ENCODE measurements around the gene GJC3.
"Not testable (repeated sequence)": the region's sequence is repeated elsewhere in the genome, so short reads cannot be mapped to it uniquely, and the experiment has no call there.

Gene GJC3, protein sequence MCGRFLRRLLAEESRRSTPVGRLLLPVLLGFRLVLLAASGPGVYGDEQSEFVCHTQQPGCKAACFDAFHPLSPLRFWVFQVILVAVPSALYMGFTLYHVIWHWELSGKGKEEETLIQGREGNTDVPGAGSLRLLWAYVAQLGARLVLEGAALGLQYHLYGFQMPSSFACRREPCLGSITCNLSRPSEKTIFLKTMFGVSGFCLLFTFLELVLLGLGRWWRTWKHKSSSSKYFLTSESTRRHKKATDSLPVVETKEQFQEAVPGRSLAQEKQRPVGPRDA

GRCh38 chr7:99928994-99929729, at the start of gene GJC3:
GJC3 (minus strand) TSS chr7:99929620; CDS start chr7:99929620, 0 bp downstream.
- DNase-seq, result peak; percentile 72

DNA sequence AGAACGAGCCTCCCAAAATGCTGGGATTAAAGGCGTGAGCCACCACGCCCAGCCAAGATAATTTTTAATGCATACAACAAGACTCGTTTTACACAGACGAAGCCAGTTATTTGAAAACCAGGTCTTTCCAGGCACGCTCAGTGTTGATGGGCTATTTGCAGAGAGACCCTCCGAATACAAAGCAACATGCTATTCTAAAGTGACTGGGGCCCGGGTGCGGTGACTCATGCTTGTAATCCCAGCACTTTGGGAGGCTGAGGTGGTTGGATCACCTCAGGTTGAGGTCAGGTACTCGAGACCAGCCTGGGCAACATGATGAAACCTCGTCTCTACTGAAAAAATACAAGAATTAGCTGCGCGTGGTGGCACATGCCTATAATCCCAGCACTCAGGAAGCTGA, 47.2 kb upstream of the GJC3 start:
- no peak for DNase-seq

GRCh38 chr7:99975782-99976521, 46.5 kb upstream of the GJC3 start, which contains the start of gene AZGP1:
AZGP1 (minus strand) TSS chr7:99976031; CDS start chr7:99976020, 11 bp downstream.
- peak; percentile 27 for DNase-seq

DNA sequence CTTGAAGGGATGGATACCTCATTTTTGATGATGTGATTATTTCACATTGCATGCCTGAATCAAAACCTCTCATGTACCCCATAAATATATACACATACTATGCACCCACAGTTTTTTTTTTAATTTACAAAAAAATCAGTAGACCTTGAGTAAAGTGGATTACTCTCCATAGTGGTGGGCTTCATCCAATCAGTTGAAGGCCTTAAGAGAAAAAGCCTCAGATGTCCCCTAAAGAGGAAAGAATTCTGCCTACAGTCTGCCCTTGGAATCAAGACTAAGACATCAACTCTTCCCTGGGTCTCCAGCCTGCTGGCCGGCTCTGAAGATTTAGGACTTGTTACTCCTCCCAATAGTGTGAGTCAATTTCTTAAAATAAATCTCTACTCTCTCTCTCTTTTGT, 45.3 kb upstream of the GJC3 start:
- DNase-seq, result no peak

DNA sequence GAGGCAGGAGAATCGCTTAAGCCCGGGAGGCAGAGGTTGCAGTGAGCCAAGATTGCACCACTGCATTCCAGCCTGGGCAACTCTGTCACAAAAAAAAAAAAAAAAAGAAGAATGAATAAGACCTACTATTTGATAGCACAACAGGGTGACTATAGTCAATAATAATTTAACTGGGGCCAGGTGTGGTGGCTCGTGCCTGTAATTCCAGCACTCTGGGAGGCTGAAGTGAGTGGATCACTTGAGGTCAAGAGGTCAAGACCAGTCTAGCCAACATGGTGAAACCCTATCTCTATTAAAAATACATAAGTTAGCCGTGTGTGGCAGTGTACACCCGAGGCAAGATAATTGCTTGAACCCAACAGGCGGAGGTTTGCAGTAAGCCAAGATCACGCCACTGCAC, 44.4 kb upstream of the GJC3 start:
- DNase-seq, result not testable (repeated sequence)

DNA sequence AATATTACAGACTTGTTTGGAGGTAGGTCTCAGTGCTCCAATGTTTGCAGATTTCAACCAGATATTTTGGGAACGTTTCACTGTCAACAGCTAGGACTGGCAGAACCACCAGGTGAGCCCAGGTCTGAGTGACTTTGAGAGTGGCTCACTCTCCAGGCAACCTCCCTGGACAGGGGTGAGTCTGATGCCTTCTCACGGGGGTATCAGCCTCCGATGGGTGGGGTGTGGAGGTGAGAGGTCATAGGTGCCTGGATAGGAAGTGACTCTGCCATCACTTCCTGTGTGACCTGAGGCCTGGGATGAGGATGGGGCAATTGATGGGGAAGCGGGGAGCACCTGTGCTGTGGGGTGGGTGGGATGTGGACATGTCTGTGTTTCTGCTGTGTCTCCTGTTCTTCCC, 41.8 kb upstream of the GJC3 start:
- DNase-seq, result peak; percentile 41

DNA sequence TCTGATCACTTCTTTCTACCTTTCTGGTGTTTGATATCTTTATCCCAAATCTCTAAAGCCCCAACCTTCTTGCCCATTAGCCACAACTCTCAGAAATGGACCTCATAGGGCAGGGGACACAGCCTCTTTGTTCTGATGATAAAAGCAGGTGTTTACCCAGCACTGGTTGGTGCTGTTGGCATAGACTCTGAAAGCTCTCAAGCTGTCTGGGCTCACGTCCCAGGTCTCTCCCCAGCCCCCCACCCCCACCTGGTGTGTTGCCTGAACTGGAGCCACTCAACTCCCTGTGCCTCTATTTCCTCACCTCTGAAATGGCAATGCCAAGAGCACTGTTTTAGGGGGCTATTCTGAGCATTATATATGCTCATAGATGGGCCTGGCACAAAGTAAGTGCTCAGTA, 40.4 kb upstream of the GJC3 start:
- DNase-seq, result not testable (repeated sequence)

GRCh38 chr7:99969298-99969697, 39.9 kb upstream of the GJC3 start:
- DNase-seq, result no peak

GRCh38 chr7:99958564-99959227, 29.3 kb upstream of the GJC3 start:
- no peak for DNase-seq

- no peak for DNase-seq
Observed at GRCh38 chr7:99955247-99955646, 25.8 kb upstream of the GJC3 start.

GRCh38 chr7:99954643-99955042, 25.2 kb upstream of the GJC3 start:
- DNase-seq, result not testable (repeated sequence)

DNA sequence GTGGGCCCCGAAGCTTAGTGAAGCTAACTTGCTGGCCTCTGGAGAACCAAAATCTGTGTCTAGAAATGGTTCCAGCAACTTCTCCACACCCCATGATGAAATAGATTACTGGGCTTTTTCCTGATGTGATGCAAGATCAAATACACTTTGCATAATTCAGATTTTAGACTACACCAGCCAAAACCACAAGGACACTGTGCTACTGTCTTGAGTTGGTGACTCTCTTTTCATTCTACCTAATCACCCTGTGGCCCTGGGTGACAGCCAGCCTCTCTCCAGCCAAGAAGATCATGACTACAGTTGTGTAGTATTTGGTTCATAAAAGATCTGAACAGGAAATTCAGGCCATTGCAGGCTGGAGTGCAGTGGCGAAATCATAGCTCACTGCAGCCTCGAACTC, 24.2 kb upstream of the GJC3 start:
- DNase-seq, result no peak

DNA sequence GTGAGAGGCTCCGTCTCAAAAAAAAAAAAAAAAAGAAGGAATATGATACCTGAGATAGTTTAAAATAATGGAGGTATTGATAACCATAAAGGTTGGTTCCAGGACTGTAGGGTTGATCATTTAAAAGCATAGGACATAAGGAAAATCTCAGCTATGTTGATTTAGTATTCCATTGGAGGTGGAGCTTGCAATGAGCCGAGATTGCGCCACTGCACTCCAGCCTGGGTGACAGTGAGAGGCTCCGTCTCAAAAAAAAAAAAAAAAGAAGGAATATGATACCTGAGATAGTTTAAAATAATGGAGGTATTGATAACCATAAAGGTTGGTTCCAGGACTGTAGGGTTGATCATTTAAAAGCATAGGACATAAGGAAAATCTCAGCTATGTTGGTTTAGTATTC, 23.2 kb upstream of the GJC3 start:
- DNase-seq, result not testable (repeated sequence)

GRCh38 chr7:99950819-99951218, 21.4 kb upstream of the GJC3 start:
- not testable (repeated sequence) for DNase-seq

GRCh38 chr7:99949645-99950228, 20.3 kb upstream of the GJC3 start:
- DNase-seq, result no peak

GRCh38 chr7:99947608-99948007, 18.2 kb upstream of the GJC3 start:
- no peak for DNase-seq

DNA sequence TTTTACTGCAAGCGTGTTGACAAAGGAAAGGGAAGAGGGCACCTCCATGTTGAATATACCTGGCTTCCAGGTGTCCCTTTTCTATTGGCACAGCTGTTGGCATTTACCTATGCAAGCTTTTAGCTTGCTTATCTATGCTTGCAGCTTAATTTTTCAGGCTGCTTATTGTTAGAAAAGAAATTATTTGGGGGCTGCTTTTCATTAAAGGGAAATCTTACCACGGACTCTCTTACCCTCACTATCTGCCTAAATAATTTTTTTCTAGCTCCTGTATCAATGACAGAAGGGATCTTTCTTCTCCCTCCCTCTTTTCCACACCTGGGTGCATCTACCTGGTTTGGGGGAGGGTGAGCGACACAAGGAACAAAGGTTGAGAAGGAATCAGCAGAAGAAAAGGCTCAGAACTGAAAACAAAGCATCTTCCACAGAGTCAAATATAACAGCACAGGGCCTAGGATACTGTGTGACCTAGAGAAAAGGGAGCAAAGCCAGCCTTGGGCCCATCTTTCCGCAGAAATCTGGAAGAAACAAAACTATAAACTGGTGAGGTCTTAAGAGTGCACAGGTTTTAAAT, 15.2 kb upstream of the GJC3 start:
- DNase-seq, result no peak

DNA sequence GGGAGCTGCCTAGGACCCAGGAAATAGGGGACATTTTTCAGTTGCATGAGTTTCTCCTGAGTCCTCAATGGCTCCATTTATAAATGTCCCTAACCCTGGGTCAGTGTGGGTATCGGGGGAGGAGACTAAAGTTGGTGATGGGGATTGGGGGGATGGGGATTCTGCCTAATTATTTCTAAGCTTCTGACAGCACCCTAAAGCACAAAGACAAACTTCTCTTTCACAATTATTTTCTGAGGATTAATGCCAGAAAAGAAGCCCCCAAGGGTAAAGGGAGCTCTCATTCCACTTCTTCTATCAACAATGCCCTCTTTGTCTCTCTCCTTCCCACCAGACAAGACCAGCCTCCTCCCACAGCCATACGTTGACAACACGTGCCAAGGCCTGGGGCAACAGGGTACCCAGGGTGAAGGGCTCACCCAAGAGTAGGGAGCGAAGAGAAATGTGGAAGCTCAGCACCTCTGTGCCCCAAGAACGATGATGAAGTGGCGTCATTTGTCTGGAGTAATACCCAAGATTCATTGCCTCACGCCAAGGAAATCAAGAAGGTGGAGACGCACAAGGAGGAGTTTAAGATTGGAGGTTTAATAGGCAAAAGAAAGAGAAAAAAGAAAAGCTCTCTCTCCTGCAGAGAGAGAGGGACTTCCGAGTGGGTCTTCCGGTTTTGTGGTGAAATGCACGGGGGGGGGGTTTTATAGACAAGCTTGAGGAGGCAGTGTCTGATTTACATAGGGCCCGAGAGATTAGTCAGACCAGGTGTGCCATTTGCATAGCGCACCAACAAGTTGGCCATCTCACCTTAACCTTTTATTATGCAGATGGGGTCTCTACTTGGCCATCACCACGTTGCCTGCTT, 14.4 kb upstream of the GJC3 start:
- no peak for DNase-seq

GRCh38 chr7:99938296-99938695, 8.9 kb upstream of the GJC3 start:
- DNase-seq, result no peak

- not testable (repeated sequence) for DNase-seq
Observed at GRCh38 chr7:99935009-99935408, 5.6 kb upstream of the GJC3 start.

DNA sequence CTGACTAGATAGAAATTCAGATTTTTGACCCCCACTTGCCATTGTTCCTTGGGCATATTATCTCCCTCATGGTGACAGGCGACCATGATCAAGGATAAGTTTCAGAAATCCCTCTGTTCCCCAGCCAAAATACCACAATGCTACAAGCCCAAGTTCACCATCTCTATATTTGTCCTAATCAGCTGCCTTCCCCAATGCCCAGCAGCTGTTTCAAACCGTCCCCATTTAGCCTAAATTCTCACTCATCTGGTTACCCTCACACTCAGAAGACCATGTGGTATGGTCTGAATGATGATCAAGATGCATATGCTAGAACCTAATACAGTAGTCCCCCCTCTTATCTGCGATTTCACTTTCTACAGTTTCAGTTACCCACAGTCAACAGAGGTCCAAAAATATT, 956 bp upstream of the GJC3 start:
- DNase-seq, result no peak

- DNase-seq, result no peak
Observed at GRCh38 chr7:99929730-99930053, 272 bp upstream of the GJC3 start.
